Medulla oblongata (tissue), 1 donor: Measurements from ENCODE around the gene SLX9.
"Not testable (repeated sequence)": the region's sequence is repeated elsewhere in the genome, so short reads cannot be mapped to it uniquely, and the experiment has no call there.

Experiments used
- DNase-seq: peaks from one replicate; pipeline ENCODE4 v3.0.0-alpha.2; 2015; ENCODE audit errors: extremely low spot score

SLX9 gene

DNA sequence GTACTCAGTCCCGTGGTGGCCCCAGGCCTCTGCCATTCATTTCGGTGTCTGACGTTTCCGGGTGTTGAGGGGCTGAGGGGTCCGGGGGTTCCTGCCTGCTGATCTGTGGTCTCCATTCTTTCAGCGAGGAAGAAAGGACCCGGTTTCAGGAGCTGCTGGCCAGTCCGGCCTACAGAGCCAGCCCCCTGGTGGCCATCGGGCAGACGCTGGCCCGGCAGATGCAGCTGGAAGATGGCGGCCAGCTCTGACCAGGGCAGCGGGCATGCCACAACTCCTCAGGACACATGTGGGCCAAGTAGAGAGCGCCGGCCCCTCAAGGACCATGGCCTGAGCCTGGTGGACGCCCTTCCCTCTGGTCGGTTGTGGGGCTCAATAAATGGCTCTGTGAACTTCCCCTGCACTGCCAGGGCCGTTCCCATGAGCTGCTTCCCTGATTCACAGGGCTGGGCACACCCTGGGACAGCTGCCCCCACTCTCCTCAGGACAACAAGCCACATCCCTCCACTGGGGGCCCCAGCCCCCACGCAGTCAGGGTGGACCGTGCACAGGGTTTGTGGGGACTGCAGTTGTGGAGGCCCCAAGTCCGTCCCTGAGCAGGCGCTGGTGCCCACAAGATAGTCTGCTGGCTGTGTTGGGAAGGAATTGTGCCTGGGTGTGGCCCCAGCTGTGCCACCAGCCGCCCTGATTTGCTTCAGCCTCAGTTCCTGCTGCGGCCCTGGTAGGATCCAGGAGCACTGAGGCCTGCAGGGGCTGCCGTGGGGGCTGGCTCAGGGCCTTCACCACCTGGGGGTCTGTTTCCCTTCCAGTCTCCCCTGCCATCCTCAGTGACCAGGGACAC, 36.9 kb downstream of the SLX9 start:
- not testable (repeated sequence) for DNase-seq

GRCh38 chr21:44977616-44978340, 37.9 kb downstream of the SLX9 start:
- no peak for DNase-seq

- DNase-seq, result no peak
Measured at GRCh38 chr21:44979687-44980561, 40.1 kb downstream of the SLX9 start.

- no peak for DNase-seq
Measured at GRCh38 chr21:44980562-44981489, 41.0 kb downstream of the SLX9 start.

DNA sequence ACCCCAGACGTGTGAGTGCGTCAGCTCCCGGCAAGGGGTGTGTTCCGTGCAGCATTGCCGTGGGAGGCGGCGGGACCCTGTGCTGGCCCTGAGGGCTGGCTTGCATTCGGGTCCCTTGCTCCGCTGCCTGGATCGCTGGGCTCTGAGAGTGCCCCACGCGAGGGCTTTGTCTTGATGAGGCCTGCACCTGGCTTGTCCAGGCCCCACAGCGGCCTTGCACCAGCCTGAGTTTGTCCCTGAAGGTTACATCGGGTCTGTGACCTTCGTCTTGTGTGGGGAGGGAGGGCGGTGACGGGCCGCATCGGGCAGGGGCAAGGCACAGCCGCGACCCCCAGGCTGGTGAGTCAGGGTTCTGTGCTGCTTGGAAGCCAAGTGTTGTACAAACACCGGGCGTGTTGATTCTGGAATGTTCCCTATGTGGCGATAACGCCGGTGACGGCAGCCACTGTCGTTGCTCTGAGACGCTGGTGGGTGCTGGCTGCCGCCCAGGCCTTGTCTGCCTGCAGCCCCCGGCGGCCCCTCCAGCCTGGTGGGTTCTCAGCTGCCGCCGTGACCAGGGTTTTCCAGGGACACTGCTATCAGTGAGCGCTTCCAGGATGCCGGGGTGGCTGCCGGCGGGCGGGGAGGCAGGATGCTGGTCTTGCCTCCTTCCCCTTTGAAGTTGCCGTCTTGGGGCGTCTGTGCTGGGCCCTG, 42.9 kb downstream of the SLX9 start:
- no peak for DNase-seq

DNA sequence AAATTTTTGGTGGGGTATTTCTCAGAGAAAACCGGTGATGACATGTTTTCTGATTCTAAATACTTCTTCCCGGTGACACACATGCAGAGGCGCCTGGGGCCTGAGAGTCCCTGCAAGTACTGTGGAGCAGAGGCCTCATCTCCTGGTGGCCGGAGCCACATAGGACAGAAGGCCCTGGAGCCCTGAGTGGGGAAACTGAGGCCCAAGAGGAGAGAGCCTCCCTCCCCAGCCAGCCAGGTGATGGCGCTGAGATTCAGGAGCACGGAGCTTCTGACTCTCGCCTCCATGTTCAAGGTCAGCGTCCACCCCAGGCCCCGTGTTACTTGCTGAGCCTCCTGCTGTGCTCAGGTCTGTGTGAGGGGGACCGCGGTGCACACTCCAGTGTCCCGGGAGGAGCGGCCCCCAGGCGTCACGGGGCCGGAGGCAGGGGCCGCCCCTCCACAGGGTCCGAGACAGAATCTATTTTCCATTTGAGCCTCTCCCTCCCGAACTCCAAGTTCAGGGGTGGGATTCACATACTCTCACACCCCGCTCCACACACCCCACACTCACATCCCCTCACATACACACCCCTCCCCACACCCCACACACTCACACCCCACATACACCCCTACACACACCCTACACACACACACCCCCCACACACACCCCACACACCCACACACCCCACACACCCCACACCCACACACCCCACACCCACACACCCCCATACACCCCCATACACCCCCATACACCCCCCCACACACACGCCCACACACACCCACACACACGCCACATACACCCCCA, 43.8 kb downstream of the SLX9 start:
- no peak for DNase-seq

DNA sequence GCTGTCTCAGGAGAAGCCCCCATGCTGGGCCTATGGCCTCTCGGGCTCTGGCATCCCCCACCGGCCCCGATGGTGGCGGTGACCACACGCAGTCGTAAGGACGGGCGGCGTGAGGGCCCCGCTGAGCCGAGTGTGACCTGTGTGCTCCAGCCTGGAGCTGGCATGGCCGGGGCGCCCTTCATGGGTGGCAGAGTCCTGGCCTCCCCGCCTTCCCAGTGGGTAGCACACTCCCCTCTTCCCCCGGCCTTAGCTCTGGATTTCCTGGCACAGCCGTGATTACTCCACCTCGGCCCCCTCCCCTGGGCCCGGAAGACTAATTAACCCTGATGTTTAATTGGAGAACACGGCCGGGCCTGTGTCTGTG, 44.6 kb downstream of the SLX9 start:
- no peak for DNase-seq

DNA sequence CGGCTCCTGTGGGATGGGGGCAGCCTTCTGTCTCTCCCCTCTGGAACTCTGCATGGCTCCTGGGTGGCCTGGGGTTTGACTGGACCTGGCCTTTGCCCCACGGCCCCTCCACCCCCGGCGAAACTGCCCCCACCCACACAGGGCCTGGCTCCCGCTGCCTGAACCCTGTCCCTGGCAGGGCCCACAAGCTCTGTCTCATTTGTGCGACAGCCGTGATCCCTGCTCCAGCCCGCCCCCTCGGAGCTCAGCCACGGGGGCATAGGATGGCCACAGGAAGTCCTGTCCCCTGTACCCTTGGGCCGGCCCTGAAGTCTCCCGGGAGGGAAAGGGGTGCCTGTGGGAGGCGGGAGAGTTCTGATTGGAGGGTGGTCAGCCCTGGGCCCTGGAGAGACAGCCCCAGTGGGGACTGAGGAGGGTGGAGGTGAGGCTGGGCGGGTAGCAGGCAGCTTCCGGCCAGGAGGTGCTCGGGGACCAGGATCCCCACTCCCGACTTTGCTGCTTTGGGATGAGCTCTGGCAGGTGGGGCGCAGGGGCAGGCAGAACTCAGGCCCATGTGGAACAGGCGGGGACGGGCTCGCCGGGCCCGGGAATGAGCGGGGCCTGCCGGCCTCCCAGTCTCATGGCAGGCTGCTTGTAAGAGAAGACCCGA, 45.1 kb downstream of the SLX9 start:
- DNase-seq, result no peak

DNA sequence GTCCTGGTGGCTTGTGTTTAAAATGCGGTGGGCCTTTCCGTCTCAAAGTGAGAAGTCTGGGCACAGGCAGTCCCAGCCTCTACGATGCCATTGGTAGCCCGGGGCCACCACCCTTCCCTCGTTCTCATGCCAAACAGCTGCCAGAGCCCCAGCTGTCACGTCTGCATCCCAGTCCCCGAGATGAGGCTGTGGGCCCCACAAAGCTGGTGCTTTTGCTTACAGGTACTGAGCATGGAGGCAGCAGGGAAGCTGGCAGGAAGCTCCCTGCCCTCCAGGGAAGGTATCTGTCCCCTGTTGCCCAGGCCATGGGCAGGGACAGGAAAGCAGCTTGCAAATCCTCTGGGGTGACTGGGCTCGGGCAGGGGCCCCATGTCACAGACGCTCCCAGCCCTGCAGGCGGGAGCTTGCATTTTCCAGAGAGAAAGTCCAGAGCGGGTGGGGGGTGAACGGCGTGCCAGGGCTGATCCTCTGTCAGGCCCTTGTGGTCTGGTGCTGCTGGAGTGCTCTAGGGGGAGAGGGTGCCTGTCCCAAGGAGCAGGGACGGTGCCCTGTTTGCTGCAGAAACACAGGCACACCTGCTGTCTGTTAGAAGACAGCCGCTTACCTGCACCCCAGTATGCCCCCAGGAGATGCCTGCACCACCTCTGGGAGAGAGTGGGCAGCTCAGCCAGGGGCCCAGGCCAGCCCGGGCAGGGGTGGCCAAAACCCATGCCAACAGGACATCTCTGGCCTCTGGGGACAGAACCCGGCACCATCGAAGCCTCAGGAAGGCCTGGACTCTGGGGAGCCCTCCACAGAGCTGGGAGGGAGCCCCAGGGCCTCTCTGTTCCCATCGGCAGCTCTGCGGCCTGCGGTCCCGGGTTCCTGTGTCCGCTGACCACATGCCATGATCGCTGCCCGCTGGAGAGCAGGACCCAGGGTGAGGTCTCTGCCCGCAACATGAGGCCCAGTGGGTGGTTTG, 45.9 kb downstream of the SLX9 start:
- no peak for DNase-seq

- no peak for DNase-seq
Measured at GRCh38 chr21:44986471-44987291, 46.9 kb downstream of the SLX9 start.

- no peak for DNase-seq
Measured at GRCh38 chr21:44987301-44987885, 47.6 kb downstream of the SLX9 start.

- DNase-seq, result no peak
Measured at GRCh38 chr21:44987886-44988606, 48.2 kb downstream of the SLX9 start.

- DNase-seq, result no peak
Measured at GRCh38 chr21:44988607-44989536, 49.0 kb downstream of the SLX9 start.

- no peak for DNase-seq
Measured at GRCh38 chr21:44989537-44989886, 49.7 kb downstream of the SLX9 start.
